GM12864 (cell line): ENCODE data around the gene ADARB1.
A peak's percentile ranks its signal among the peaks of the same experiment; 100 is the strongest.
"Not testable (repeated sequence)": the region's sequence is repeated elsewhere in the genome, so short reads cannot be mapped to it uniquely, and the experiment has no call there.

Experiments used
- DNase-seq: peaks from one replicate; pipeline ENCODE4 v3.0.0-alpha.2; 2011; ENCODE audit warnings: low read depth
- H3K4me3 ChIP-seq: 2 replicates; pipeline ENCODE4 v1.5.1; 2011; ENCODE audit warnings: mild to moderate bottlenecking, low read depth, low read length, control low read depth
- CTCF ChIP-seq: IDR thresholded peaks from 2 replicates; pipeline ENCODE4 v1.5.1; 2011; ENCODE audit warnings: low read depth, mild to moderate bottlenecking, moderate library complexity, low read length, control low read depth, inconsistent platforms; ENCODE audit errors: missing control alignments

ADARB1 gene

GRCh38 chr21:45136927-45137611, 62.7 kb downstream of the ADARB1 start:
- DNase-seq, result peak; percentile 27
- H3K4me3 ChIP-seq, result no peak overlapping the region
- TF ChIP-seq CTCF, result peak; percentile 89

GRCh38 chr21:45137612-45137937, 63.2 kb downstream of the ADARB1 start:
- no peak for TF ChIP-seq CTCF
- no peak for DNase-seq
- H3K4me3 ChIP-seq, result no peak overlapping the region

- peak; percentile 18 for DNase-seq
- peak; percentile 84 for TF ChIP-seq CTCF
- no peak overlapping the region for H3K4me3 ChIP-seq
These were observed 64.0 kb downstream of the ADARB1 start for GRCh38 chr21:45138199-45139002.

- not testable (repeated sequence) for DNase-seq, H3K4me3 ChIP-seq
These were observed 64.6 kb downstream of the ADARB1 start for GRCh38 chr21:45139003-45139360.

GRCh38 chr21:45139473-45139872, 65.1 kb downstream of the ADARB1 start:
- TF ChIP-seq CTCF, result peak; percentile 1
- DNase-seq, result no peak
- H3K4me3 ChIP-seq, result no peak overlapping the region

GRCh38 chr21:45140346-45140940, 66.1 kb downstream of the ADARB1 start:
- DNase-seq, result peak; percentile 54
- peak; percentile 89 for TF ChIP-seq CTCF

GRCh38 chr21:45140944-45141343, 66.6 kb downstream of the ADARB1 start:
- H3K4me3 ChIP-seq, DNase-seq: not testable (repeated sequence)

More at GRCh38 chr21:45140346-45140940, 66.1 kb downstream of the ADARB1 start:
- H3K4me3 ChIP-seq, result no peak overlapping the region

GRCh38 chr21:45141507-45141906, 67.1 kb downstream of the ADARB1 start:
- no peak overlapping the region for H3K4me3 ChIP-seq
- TF ChIP-seq CTCF, result no peak
- no peak for DNase-seq
